CD4-positive, alpha-beta T cell (primary cell): ENCODE measurements around the gene SIDT1. TPM values are rescaled to one million over a fixed set of nuclear protein-coding genes. Genes with fewer than 3 reads are reported as not detected.

Experiments
- ATAC-seq: fragments of 200-7000 bp; cut with Tn5 transposase; one replicate; pipeline ENCODE4 v1.10.0; 2022; ENCODE audit warnings: mild to moderate bottlenecking; ENCODE audit not compliant: poor library complexity
- CTCF ChIA-PET: fragments of 350-600 bp; sonication (Branson Sonifier 250); formaldehyde crosslinking; loops from one replicate; lab custom pipeline; 2021; ENCODE audit warnings: antibody characterized with exemption, inconsistent platforms; lab: Charles Lee
- POLR2A ChIA-PET: fragments of 350-600 bp; sonication (Branson Sonifier 250); formaldehyde crosslinking; loops from one replicate; lab custom pipeline; 2021; ENCODE audit warnings: antibody characterized with exemption, inconsistent platforms; lab: Charles Lee
- DNase-seq, 14 experiments: peaks; one replicate each; pipeline ENCODE4 v3.0.0-alpha.2; 2013 to 2020; ENCODE audit warnings: mixed read lengths in 2 of 14
- H3K27ac ChIP-seq, 2 donors: one replicate each; pipeline versions ENCODE4 v1.5.1 to v1.7.0; 2013; ENCODE audit warnings: low read length in 2 of 2, low read depth in 1 of 2, mild to moderate bottlenecking in 1 of 2
- H3K27me3 ChIP-seq, 2 experiments: 1 replicate in 1 of 2; 2 replicates in 1 of 2; pipeline versions ENCODE4 v1.6.1 to v1.7.0; 2013; ENCODE audit warnings: low read length in 2 of 2, control low read depth in 1 of 2, mild to moderate bottlenecking in 1 of 2, moderate library complexity in 1 of 2; ENCODE audit not compliant: insufficient read depth in 2 of 2, control insufficient read depth in 1 of 2
- H3K36me3 ChIP-seq: one replicate; pipeline ENCODE4 v1.6.1; 2013; ENCODE audit warnings: low read length, control low read depth; ENCODE audit not compliant: insufficient read depth
- H3K4me1 ChIP-seq: one replicate; pipeline ENCODE4 v1.6.1; 2013; ENCODE audit warnings: low read length, control low read depth; ENCODE audit not compliant: insufficient read depth
- H3K4me3 ChIP-seq: one replicate; pipeline ENCODE4 v1.5.1; 2013; ENCODE audit warnings: mild to moderate bottlenecking, low read length, moderate library complexity
- H3K9me3 ChIP-seq, 2 experiments: 1 replicate in 1 of 2; 2 replicates in 1 of 2; pipeline versions ENCODE4 v1.6.1 to v1.7.0; 2013; ENCODE audit warnings: low read length in 2 of 2, mild to moderate bottlenecking in 2 of 2, control low read depth in 1 of 2, moderate library complexity in 1 of 2; ENCODE audit not compliant: control insufficient read depth in 1 of 2, insufficient read depth in 1 of 2
- H3K27ac Mint-ChIP-seq: one replicate; pipeline ENCODE4 v1.8.0; 2020; ENCODE audit warnings: mixed read lengths
- H3K27me3 Mint-ChIP-seq: one replicate; pipeline ENCODE4 v1.8.0; 2021; ENCODE audit warnings: mixed read lengths
- H3K36me3 Mint-ChIP-seq: one replicate; pipeline ENCODE4 v1.8.0; 2021; ENCODE audit warnings: low read depth, mixed read lengths
- H3K4me1 Mint-ChIP-seq: one replicate; pipeline ENCODE4 v1.8.0; 2021; ENCODE audit warnings: low read depth, mixed read lengths
- H3K4me3 Mint-ChIP-seq: one replicate; pipeline ENCODE4 v1.8.0; 2020; ENCODE audit warnings: mild to moderate bottlenecking, mixed read lengths
- H3K9me3 Mint-ChIP-seq: one replicate; pipeline ENCODE4 v1.8.0; 2020; ENCODE audit warnings: mixed read lengths
- CTCF ChIP-seq: fragments of 200-600 bp; IDR thresholded peaks from one replicate; pipeline ENCODE4 v1.8.0; 2022; ENCODE audit warnings: antibody characterized with exemption, mild to moderate bottlenecking
- intact Hi-C, 2 experiments: fragments of 100-400 bp; cut with DNase I in 1 of 2; cut with micrococcal nuclease in 1 of 2; formaldehyde crosslinking; loops; one replicate each; pipeline versions ENCODE4 v1.15.1 to v1.9.0; 2023 to 2025; cut with DNase I, micrococcal nuclease
- total RNA-seq, 174 experiments: library from RNA in 2 of 174; stranded (reverse) in 2 of 174; gene quantifications; one replicate each; pipeline ENCODE4 v1.2.3 and lab custom pipeline; 2021 to 2026

The SIDT1 gene
- total RNA-seq, 2 experiments from 2014 or later: 28.8 to 37.3 TPM

GRCh38 chr3:113508966-113509365 lies 23.4 kb upstream of the SIDT1 start:
- ChIA-PET CTCF (no interaction called here), POLR2A (no interaction called here)
- H3K4me1 Mint-ChIP-seq: peaks cover 5% of the 10 kb centered on the region
- peaks cover 9% of the 10 kb centered on the region for H3K36me3 ChIP-seq
- no peaks in the 10 kb centered on the region for H3K27me3 ChIP-seq
- H3K36me3 Mint-ChIP-seq: peaks cover 23% of the 10 kb centered on the region
- no peak overlapping the region for H3K27ac Mint-ChIP-seq
- ATAC-seq: no peak
- H3K9me3 ChIP-seq: no peaks in the 10 kb centered on the region
- H3K4me3 Mint-ChIP-seq: no peak overlapping the region
- no peak overlapping the region for H3K27ac ChIP-seq
- no peaks in the 10 kb centered on the region for H3K9me3 Mint-ChIP-seq
- no peaks in the 10 kb centered on the region for H3K27me3 Mint-ChIP-seq
- no peak for TF ChIP-seq CTCF
- intact Hi-C loops: no loop called here
- no peak for DNase-seq
- peaks cover 3% of the 10 kb centered on the region for H3K4me1 ChIP-seq
- no peak overlapping the region for H3K4me3 ChIP-seq

GRCh38 chr3:113514265-113514769 lies 18.0 kb upstream of the SIDT1 start:
- Histone ChIP-seq H3K9me3 (no peaks in the 10 kb centered on the region), H3K36me3 (no peaks in the 10 kb centered on the region), H3K4me3 (peak overlapping the region; percentile 82), H3K4me1 (peaks cover 18% of the 10 kb centered on the region), H3K27ac (peak overlapping the region; percentile 87 to 93), H3K27me3 (no peaks in the 10 kb centered on the region)
- ATAC-seq: peak; percentile 0
- Mint-ChIP-seq H3K36me3 (no peaks in the 10 kb centered on the region), H3K27me3 (peaks cover 16% of the 10 kb centered on the region), H3K4me3 (no peak overlapping the region), H3K9me3 (no peaks in the 10 kb centered on the region), H3K27ac (no peak overlapping the region), H3K4me1 (peaks cover 7% of the 10 kb centered on the region)
- ChIA-PET POLR2A (interaction anchor here (0.8 to 5.0 kb wide), 23 partner anchors 9 to 1632 kb away, joined by 3 to 77 read pairs (median 6); partner anchors contain the start of genes ATG3, ATP6V1A, NAA50 and SIDT1), CTCF (interaction anchor here (0.5 to 2.9 kb wide), 11 partner anchors 19 to 700 kb away, joined by 3 to 14 read pairs (median 6); no protein-coding TSS in a partner anchor)
- TF ChIP-seq CTCF: no peak
- intact Hi-C loops: loop anchor here (1.0 to 10.0 kb wide), 4 partner anchors 19 to 950 kb away; partner anchors contain the start of genes ATG3 (in 1 of the 2), SLC35A5 (in 1 of the 2) and USF3 (in 1 of the 2)
- DNase-seq: peak in 1 of 14 experiments; percentile 6

- H3K4me3 Mint-ChIP-seq: no peak overlapping the region
- peaks cover 7% of the 10 kb centered on the region for H3K4me1 Mint-ChIP-seq
- CTCF ChIA-PET: interaction anchor here (0.7 to 2.9 kb wide), 6 partner anchors 15 to 465 kb away, joined by 3 to 14 read pairs (median 4); no protein-coding TSS in a partner anchor
- peaks cover 18% of the 10 kb centered on the region for H3K4me1 ChIP-seq
- DNase-seq (peak in 2 of 14 experiments; percentile 16 to 20), ATAC-seq (no peak)
- no peaks in the 10 kb centered on the region for H3K9me3 Mint-ChIP-seq
- no peak overlapping the region for H3K27ac Mint-ChIP-seq
- POLR2A ChIA-PET: interaction anchor here (0.9 to 5.0 kb wide), 9 partner anchors 13 to 230 kb away, joined by 3 to 77 read pairs (median 23); partner anchors contain the start of genes ATP6V1A, NAA50, SIDT1 and USF3
- no peak for TF ChIP-seq CTCF
- no peaks in the 10 kb centered on the region for H3K36me3 Mint-ChIP-seq
- H3K4me3 ChIP-seq: peak overlapping the region; percentile 82
- intact Hi-C loops: loop anchor here (5.0 to 10.0 kb wide), 3 partner anchors 231 to 954 kb away; partner anchors contain the start of genes ATG3 (in 2 of the 2), ATP6V1A (in 2 of the 2), NAA50 (in 2 of the 2) and SLC35A5 (in 2 of the 2)
- H3K27me3 Mint-ChIP-seq: peaks cover 16% of the 10 kb centered on the region
- H3K9me3 ChIP-seq: no peaks in the 10 kb centered on the region
- H3K27me3 ChIP-seq: no peaks in the 10 kb centered on the region
- H3K27ac ChIP-seq: no peak overlapping the region
- H3K36me3 ChIP-seq: no peaks in the 10 kb centered on the region
Measured at GRCh38 chr3:113516115-113516505, 16.2 kb upstream of the SIDT1 start.
